ENCODE measurements around the gene CCDC138.

GRCh38 chr2:108909275-108909823 lies 122.8 kb downstream of the CCDC138 start:
- TF ChIP-seq EP300 (IDR thresholded peaks at IDR 0.05) (no peak), CTCF (IDR thresholded peaks at IDR 0.05) (no peak)

All from gastroesophageal sphincter (tissue), 3 donors.